NCI-H774 (cell line): ENCODE results near the gene SLC38A3.

Source experiments
- DNase-seq: peaks from one replicate; lab custom pipeline; 2025; lab: John Stamatoyannopoulos, UW

SLC38A3 gene

DNA sequence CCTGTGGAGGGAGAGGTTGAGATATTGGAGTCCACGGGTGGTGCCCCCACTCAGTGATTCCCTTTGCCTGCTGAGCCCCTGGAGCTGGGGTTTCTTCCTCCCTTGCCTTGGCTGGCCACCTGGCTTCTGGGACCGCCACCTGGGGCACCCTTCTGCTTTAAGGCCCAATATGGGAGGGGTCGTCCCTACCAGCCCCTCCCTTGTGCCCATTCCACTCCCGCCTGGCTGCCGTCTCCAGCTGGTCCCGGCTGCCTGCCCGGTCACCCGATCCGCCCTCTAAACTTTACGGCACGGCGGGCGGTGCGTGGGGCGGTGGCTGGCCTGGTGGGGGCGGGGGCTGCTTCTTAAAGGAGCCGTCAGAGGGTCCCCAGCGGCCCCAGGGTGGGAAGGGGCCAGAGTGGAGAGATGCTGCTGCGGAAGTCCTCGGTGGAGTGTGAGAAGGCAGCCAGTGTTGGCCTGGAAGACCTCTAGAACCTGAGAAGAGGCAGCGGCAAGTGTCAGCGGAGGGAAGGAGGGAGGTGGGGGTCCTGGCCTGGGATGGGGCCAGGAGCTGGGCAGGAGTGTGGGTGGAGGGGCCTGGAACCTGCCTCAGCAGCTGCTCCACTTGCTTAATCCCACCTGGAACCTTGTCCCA is 62.3 kb downstream of the SLC38A3 start:
- no peak for DNase-seq

- no peak for DNase-seq
These were observed 63.2 kb downstream of the SLC38A3 start for GRCh38 chr3:50268276-50268675.

DNA sequence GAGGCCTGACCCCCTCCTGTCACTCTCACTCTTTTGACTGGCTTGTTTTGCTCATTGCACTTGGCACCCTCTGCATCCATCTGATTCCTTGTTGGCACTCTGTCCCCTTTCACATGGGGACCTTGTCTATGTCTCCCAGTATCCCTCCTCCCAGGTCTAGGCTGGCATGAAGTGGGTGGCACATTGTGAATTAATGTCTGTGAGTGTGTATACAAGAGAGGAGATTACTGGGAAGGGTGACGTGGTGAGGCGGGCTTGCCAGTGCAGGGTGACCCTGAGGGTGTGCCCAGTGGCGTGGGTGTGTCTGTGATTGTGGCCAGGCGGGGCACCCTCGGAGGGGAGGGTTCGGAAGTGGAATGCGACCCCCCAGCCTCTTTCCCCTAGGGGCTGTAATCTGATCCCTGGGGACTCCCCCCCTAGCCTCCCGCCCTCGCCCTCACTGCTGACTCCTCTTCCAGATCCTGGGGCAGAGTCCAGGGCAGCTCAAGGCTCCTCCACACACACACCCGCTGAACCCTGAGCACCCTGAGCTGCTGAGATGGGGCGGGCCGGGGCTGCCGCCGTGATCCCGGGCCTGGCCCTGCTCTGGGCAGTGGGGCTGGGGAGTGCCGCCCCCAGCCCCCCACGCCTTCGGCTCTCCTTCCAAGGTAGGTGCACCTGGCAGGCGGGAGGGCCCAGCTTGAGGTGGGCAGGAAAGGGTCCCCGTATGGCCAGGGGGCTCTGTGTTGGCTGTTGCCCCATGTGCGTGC is 63.8 kb downstream of the SLC38A3 start, which contains the start of gene SEMA3B:
TSS of gene SEMA3B (plus strand) at position 445 of the 749 bp plus-strand sequence. CDS start at position 539, 94 bp downstream.
- DNase-seq, result no peak

GRCh38 chr3:50269460-50269859 is 64.4 kb downstream of the SLC38A3 start:
- no peak for DNase-seq

DNA sequence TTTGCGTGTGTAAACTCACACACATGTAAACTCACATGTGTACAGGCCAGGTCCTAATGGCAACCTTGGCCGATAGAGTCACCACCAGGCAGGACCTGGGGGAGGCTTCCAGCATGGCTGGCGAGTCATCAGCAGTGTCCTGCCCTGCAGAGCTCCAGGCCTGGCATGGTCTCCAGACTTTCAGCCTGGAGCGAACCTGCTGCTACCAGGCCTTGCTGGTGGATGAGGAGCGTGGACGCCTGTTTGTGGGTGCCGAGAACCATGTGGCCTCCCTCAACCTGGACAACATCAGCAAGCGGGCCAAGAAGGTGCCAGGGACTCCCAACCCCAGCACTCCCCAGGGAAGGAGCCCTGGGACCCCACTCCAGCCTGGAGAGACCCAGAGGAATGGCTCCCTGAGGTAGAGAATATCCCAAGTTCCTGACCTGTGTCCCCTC is 64.9 kb downstream of the SLC38A3 start:
- DNase-seq, result no peak

- DNase-seq, result no peak
These were observed 65.6 kb downstream of the SLC38A3 start for GRCh38 chr3:50270422-50271224.
